ENCODE data around the gene USP6.
"Not testable (repeated sequence)": the region's sequence is repeated elsewhere in the genome, so short reads cannot be mapped to it uniquely, and the experiment has no call there.

Gene USP6
- total RNA-seq: 0.13 to 0.36 reads per million in 2 donors

GRCh38 chr17:5115673-5116651, at the start of gene USP6:
USP6 (plus strand) TSS chr17:5116032; CDS start chr17:5130368, 14,336 bp downstream.
- no peak for DNase-seq

DNA sequence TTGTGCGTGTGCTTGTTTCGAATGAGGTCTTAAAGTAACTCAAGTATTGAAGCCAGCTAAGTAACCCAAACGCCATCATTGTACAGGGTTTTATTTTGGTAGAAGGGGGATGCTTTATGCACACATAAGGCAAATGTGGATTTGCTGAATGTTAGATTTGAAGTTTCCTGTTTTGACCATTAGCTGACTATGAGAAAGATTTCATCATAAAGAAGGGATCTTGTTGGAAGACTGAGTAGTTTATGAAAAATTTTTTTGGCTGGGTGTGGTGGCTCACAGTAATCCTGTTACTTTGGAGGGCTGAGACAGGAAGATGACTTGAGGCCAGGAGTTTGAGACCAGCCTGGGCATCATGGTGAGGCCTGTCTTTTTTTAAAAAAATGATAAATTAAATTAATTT, 47.6 kb upstream of the USP6 start:
- no peak for DNase-seq

DNA sequence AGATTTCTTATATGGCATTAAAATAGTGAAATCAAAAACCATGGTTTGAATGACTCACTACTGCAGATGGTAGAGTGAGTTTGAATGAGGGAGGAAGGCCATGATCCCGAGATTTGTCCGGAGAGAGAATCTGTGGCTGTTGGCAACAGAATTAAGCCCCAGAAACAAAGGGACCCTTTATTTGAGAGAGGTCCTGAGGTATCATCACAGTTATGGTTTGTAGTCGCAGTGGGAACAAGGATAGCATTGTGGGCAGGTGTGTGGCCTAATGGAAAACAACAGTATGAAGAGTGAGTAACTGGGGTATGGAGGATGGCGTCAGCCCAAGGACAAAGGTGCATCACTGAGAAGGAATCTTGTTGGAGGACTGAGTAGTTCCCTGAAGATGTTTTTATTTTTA, 46.1 kb upstream of the USP6 start:
- no peak for DNase-seq

DNA sequence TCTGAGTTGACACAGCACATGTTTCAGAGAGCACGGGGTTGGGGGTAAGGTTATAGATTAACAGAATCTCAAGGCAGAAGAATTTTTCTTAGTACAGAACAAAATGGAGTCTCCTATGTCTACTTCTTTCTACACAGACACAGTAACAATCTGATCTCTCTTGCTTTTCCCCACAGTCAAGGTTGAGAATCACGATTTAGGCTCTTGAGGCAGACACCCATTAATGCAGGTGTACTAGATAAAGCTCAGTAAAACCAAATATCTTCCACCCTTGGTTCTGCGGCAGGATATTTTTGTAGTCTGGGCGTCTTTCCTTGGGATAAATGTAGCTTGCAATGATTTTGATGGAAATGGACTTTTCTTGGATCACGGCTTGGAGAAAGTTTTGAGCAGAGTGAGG, 40.4 kb upstream of the USP6 start:
- not testable (repeated sequence) for DNase-seq

DNA sequence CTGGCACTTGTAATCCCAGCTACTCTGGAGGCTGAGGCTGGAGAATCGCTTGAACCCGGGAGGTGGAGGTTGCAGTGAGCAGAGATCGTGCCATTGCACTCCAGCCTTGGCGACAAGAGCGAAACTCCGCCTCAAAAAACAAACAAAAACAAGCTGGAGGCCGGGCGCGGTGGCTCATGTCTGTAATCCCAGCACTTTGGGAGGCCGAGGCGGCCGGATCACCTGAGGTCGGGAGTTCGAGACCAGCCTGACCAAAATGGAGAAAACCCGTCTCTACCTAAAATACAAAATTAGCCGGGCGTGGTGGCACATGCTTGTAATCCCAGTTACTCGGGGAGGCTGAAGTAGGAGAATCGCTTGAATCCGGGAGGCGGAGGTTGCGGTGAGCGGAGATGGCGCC, 38.6 kb upstream of the USP6 start:
- DNase-seq: not testable (repeated sequence)

DNA sequence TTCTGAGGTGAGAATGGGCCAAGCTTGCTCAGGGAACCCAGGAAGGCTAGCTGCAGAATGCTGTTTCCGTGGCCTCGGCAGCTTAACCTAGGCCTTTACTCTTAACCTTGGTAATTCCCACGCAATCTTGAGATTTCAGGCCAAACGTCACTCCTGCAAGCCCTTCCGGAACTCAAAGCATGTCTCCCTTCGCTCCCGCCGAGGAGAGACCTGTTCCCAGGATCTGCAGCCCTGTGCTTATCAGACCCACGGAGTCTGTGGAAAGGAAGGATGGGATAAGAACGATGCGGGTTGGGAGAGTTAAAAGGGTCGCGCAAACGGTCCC, 38.1 kb upstream of the USP6 start:
- no peak for DNase-seq

GRCh38 chr17:5078106-5079028, 37.5 kb upstream of the USP6 start, which contains the start of gene ZFP3:
ZFP3 (plus strand) TSS chr17:5078467; CDS start chr17:5091505, 13,038 bp downstream.
- peak; percentile 62 for DNase-seq

DNA sequence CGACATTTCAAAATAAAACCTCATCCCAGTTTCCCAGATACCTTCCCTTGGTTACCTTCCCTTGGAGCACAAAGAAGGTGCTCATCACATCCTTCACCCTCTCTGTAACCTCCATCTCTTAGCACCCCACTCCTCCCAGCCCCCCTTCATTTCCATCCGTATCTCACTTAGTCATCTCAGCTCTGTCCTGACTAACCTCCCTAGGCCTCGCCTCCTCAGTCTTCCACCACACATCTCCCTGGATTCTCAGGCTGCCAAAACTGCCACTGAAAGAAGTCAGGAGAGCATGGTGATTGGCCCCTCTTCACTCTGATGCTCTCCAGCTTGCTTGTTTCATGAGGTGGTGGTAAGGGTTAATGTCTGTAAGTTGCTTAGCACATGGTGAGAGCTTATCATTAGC, 35.2 kb upstream of the USP6 start:
- no peak for DNase-seq

GRCh38 chr17:5092218-5093010, 23.4 kb upstream of the USP6 start:
- no peak for DNase-seq

- no peak for DNase-seq
Observed at GRCh38 chr17:5096731-5097100, 19.1 kb upstream of the USP6 start.

GRCh38 chr17:5097101-5097834, 18.6 kb upstream of the USP6 start:
- DNase-seq: no peak

DNA sequence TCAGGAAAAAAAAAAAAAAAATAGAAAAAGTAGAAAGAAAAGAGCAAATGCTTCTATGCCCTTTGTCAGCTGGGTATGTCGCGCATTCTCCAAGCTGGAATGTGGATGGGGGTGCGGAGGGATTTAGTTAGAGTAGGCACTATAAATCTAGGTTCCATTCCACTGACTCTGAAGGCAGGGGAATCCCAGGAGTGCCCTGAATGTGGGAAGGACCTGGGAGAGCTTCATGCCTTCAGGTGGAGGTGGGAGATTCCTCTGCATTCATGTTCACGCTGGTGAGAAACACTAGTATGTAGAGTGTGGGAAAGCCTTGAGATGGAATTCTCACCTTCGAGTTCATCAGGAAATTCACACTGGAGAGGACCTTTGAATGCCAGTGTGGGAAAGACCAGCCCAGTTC, 16.6 kb upstream of the USP6 start:
- no peak for DNase-seq

- no peak for DNase-seq
Observed at GRCh38 chr17:5100832-5101231, 15.0 kb upstream of the USP6 start.

- DNase-seq: no peak
Observed at GRCh38 chr17:5110816-5111215, 5.0 kb upstream of the USP6 start.

DNA sequence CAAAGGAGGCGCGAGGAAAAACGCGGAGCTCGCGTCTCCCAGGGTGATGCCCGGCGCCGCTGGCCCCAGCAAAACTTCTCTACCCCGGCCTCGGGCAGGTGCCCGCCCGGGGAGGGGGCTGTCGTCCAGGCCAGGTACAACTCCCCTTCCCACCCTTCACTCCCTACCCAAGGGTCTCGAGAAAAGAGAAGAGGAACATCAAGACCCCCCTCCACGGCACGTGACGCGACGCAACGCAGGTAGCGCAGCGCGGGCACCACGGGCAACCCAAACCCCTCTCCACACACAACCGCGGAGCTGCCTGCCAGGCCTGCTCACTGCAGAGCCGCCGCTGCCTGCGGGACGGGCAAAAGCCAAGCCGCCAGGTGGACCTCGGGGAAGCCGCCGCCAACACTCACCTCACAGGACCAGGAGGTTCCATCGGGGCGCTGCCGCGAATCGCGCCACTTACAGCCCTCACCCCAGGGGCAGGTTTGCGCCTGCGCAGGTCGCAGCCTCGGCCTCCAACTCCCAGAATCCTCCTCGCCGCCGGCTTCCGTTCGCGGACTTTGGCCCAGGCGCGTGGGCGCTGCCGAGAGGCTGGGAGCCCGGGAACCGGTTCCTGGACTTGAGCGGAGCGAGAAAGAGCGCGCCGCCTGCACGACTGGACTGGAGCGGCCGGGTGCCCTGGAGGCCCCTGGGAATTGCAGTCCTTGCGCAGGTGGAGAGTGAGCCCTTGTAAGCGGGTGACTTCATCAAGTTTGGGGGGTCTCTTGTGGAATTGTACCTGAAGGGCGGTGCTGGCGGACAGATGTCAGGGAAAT, 4.2 kb upstream of the USP6 start, which contains the start of gene ZNF232:
ZNF232 (minus strand) TSS at position 477 of the 803 bp plus-strand sequence; CDS start at position 421, 56 bp downstream.
- DNase-seq: peak; percentile 88

DNA sequence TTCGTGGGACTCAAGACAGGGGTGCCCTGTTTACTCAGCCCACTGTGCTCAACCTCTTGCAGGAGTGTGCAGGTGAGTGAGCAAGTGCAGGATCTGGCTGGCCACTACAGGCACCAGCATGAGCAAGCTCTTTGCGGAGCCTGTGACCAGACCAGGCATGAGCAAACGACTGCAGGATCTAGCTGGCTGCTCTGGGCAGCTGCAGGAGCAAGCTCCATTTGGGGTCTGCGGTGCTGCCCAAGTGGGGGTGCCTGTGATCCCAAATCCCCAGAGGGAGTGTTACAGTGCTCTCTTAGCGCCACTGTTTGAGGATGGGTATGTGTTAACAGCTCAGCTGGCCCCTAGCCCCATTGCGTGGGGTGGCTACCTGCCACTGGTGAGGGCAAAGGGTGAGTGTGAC, 2.4 kb downstream of the USP6 start:
- DNase-seq: no peak

- no peak for DNase-seq
Observed at GRCh38 chr17:5120036-5120435, 4.2 kb downstream of the USP6 start.

DNA sequence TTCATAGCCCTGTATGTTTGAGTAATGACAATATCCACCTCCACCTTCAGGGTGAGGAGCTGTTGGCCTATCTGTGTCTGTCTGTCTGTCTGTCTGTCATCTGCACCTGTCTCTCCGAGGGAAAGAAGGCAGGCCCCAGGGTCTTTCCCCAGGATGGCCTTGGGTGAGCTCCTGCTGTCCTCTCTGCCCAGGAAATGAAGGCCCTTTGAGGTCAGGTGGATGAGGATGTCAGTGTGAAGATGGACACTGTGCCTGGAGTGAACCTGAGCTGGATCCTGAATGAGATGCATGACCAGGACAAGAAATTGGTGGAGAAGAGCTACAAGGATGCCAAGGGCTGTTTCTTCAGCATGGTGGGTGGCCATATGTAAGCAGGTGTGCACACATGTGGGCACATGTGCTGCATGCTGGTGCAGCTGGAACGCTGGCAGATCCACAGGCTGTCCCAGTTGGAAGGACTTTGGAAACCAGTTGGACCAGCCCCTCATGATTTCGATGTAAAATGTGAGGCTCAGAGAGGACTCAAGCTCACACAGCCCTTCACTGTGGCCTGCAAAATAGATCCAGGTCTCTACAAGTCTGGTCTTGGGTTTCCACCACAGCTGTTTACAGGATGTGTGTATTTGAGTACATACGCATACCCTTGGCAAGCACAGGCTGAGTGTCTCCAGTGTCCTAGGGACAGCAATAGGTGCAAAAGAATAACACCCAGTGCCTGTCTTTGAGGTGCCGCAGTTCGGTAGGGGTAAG, 4.8 kb downstream of the USP6 start:
- DNase-seq: not testable (repeated sequence)

- DNase-seq: no peak
Observed at GRCh38 chr17:5121186-5121841, 5.5 kb downstream of the USP6 start.

- not testable (repeated sequence) for DNase-seq
Observed at GRCh38 chr17:5122056-5122455, 6.2 kb downstream of the USP6 start.

Measured in activated gamma-delta T cell (primary cell).